Fibroblast of skin of right biceps (primary cell): ENCODE measurements around the gene CCN2.

ENCODE experiments used
- DNase-seq: peaks from one replicate; pipeline ENCODE4 v3.0.0-alpha.2; 2013

CCN2 gene

GRCh38 chr6:131950767-131951575, at the start of gene CCN2:
TSS of gene CCN2 (minus strand) at chr6:131951372. CDS start at chr6:131951172, 200 bp downstream.
- peak; percentile 100 for DNase-seq

- no peak for DNase-seq
Observed at GRCh38 chr6:132000296-132000695, 49.1 kb upstream of the CCN2 start.

GRCh38 chr6:131999545-132000146, 48.5 kb upstream of the CCN2 start:
- no peak for DNase-seq

GRCh38 chr6:131998255-131998982, 47.2 kb upstream of the CCN2 start:
- peak; percentile 69 for DNase-seq

- DNase-seq: no peak
Observed at GRCh38 chr6:131997429-131998153, 46.4 kb upstream of the CCN2 start.

GRCh38 chr6:131995917-131996316, 44.7 kb upstream of the CCN2 start:
- DNase-seq: peak; percentile 94

GRCh38 chr6:131992557-131992956, 41.4 kb upstream of the CCN2 start:
- no peak for DNase-seq

GRCh38 chr6:131989036-131989435, 37.9 kb upstream of the CCN2 start:
- DNase-seq: no peak

- DNase-seq: peak; percentile 96
Observed at GRCh38 chr6:131982740-131983259, 31.6 kb upstream of the CCN2 start.

GRCh38 chr6:131981624-131981978, 30.4 kb upstream of the CCN2 start:
- no peak for DNase-seq

GRCh38 chr6:131980791-131981623, 29.8 kb upstream of the CCN2 start:
- DNase-seq: no peak

GRCh38 chr6:131980338-131980790, 29.2 kb upstream of the CCN2 start:
- no peak for DNase-seq

- DNase-seq: peak; percentile 96
Observed at GRCh38 chr6:131979515-131980337, 28.6 kb upstream of the CCN2 start.

- no peak for DNase-seq
Observed at GRCh38 chr6:131978522-131978921, 27.4 kb upstream of the CCN2 start.

GRCh38 chr6:131976545-131977061, 25.4 kb upstream of the CCN2 start:
- DNase-seq: peak; percentile 60

- no peak for DNase-seq
Observed at GRCh38 chr6:131972741-131973140, 21.6 kb upstream of the CCN2 start.

GRCh38 chr6:131970076-131970859, 19.1 kb upstream of the CCN2 start:
- DNase-seq: no peak

GRCh38 chr6:131968656-131969055, 17.5 kb upstream of the CCN2 start:
- DNase-seq: no peak

- no peak for DNase-seq
Observed at GRCh38 chr6:131967948-131968347, 16.8 kb upstream of the CCN2 start.

- DNase-seq: peak; percentile 55
Observed at GRCh38 chr6:131966443-131966842, 15.3 kb upstream of the CCN2 start.
